ENCODE data around the gene MCAM.

DNA sequence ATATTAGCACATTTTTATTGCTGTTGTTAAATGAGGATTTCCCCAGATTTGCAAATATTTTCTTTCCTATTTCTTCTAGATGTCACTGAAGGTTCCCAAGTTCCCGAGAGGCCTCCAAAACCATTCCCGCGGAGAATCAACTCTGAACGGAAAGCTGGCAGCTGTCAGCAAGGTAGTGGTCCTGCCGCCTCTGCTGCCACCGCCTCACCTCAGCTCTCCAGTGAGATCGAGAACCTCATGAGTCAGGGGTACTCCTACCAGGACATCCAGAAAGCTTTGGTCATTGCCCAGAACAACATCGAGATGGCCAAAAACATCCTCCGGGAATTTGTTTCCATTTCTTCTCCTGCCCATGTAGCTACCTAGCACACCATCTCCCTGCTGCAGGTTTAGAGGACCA lies 17.5 kb downstream of the MCAM start:
- no peak for TF ChIP-seq EZH2 (IDR thresholded peaks at IDR 0.05; ENCODE audit: low read depth)
- TF ChIP-seq, protein P1, sequence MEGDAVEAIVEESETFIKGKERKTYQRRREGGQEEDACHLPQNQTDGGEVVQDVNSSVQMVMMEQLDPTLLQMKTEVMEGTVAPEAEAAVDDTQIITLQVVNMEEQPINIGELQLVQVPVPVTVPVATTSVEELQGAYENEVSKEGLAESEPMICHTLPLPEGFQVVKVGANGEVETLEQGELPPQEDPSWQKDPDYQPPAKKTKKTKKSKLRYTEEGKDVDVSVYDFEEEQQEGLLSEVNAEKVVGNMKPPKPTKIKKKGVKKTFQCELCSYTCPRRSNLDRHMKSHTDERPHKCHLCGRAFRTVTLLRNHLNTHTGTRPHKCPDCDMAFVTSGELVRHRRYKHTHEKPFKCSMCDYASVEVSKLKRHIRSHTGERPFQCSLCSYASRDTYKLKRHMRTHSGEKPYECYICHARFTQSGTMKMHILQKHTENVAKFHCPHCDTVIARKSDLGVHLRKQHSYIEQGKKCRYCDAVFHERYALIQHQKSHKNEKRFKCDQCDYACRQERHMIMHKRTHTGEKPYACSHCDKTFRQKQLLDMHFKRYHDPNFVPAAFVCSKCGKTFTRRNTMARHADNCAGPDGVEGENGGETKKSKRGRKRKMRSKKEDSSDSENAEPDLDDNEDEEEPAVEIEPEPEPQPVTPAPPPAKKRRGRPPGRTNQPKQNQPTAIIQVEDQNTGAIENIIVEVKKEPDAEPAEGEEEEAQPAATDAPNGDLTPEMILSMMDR (conservative IDR thresholded peaks at IDR 0.05), result no peak

All from PC-9 (cell line).